ENCODE data around the gene DRD1.
"Not testable (repeated sequence)": the region's sequence is repeated elsewhere in the genome, so short reads cannot be mapped to it uniquely, and the experiment has no call there.

Gene DRD1

GRCh38 chr5:175460552-175460951 lies 16.6 kb upstream of the DRD1 start:
- TF ChIP-seq ZFX (IDR thresholded peaks at IDR 0.05; ENCODE audit: borderline replicate concordance) (no peak), CTCF (IDR thresholded peaks at IDR 0.05) (no peak)
- H3K27ac ChIP-seq, result no peak overlapping the region

DNA sequence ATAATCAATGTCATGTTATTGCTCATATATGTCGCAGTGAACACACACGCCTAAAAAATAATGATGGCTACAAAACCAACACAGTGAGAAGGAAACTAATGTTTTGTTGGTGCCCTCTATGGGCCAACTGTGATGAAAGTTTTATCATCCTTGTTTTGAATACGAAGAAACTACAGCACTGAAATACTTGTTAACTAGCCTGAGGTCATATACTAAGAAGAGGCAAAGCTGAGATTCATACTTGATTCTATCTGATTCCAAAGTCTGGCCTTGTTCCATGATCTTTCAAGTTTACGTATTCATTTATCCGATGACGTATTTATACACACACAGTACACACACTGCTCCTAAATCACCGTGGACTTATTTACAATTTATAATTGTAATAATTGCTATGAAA lies 16.1 kb upstream of the DRD1 start:
- peak; percentile 77 for TF ChIP-seq CTCF (IDR thresholded peaks at IDR 0.05)
- no peak for TF ChIP-seq ZFX (IDR thresholded peaks at IDR 0.05; ENCODE audit: borderline replicate concordance)
- H3K27ac ChIP-seq, result no peak overlapping the region

DNA sequence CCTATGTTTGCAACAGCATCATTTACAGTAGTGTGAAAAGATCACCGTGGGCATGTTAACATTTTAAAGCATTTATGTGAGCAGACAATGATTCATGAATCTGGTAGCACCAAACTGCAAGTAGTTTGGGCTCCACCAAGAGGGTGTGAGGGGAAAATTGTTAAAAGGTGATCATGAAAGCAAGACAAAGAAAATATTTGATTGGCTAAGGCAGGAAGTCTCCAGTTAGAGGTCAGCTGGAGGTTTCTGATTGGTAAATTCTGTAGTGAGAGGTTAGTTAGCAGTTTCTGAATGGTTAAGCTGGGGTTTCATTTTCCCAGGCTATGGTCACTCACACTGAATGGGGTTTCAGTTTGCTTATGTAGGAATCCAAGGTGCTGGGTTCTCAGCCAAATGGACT lies 13.5 kb upstream of the DRD1 start:
- no peak for TF ChIP-seq ZFX (IDR thresholded peaks at IDR 0.05; ENCODE audit: borderline replicate concordance)
- no peak for TF ChIP-seq CTCF (IDR thresholded peaks at IDR 0.05)
- H3K27ac ChIP-seq, result no peak overlapping the region

- TF ChIP-seq ZFX (IDR thresholded peaks at IDR 0.05; ENCODE audit: borderline replicate concordance) (no peak), CTCF (IDR thresholded peaks at IDR 0.05) (no peak)
- no peak overlapping the region for H3K27ac ChIP-seq
Observed at GRCh38 chr5:175456105-175456742, 12.2 kb upstream of the DRD1 start.

DNA sequence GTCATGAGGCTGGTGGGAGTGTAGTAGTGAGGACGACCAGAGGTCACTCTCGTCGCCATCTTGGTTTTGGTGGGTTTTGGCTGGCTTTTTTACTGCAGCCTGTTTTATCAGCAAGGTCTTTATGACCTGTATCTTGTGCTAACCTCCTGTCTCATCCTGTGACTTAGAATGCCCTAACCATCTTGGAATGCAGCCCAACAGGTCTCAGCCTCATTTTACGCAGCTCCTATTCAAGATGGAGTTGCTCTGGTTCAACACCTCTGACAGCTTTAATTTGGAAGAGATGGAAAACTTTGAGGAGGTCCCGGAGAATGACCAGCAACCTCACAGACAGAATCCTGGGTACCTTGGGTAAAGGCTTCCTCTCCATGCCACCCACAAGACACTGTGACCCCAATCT lies 10.4 kb upstream of the DRD1 start:
- H3K27ac ChIP-seq, result not testable (repeated sequence)

DNA sequence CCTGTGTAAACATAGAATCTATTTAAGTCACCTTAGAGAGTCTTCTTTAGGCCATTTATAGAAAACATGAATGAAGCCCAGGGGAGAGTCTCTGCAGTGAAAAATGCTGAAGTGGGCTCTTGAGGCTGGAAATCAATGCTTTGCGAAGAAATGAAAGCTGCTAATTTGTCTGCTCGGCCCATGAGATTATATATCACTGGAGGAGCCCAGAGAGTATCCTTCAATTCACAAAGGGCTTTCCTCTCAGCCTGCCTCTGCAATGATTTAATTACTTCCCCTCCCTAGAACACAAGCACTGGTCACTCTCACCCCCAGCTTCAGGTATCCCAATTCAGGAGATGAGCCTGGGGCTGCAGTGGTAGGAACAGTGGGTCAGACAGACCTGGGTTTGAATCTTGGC lies 8.2 kb upstream of the DRD1 start:
- H3K27ac ChIP-seq, result no peak overlapping the region
- TF ChIP-seq CTCF (IDR thresholded peaks at IDR 0.05) (no peak), ZFX (IDR thresholded peaks at IDR 0.05; ENCODE audit: borderline replicate concordance) (no peak)

- no peak for TF ChIP-seq ZFX (IDR thresholded peaks at IDR 0.05; ENCODE audit: borderline replicate concordance)
- no peak for TF ChIP-seq CTCF (IDR thresholded peaks at IDR 0.05)
- no peak overlapping the region for H3K27ac ChIP-seq
Observed at GRCh38 chr5:175448276-175448675, 4.3 kb upstream of the DRD1 start.

GRCh38 chr5:175447571-175447970 lies 3.6 kb upstream of the DRD1 start:
- H3K27ac ChIP-seq, result no peak overlapping the region
- TF ChIP-seq CTCF (IDR thresholded peaks at IDR 0.05) (no peak), ZFX (IDR thresholded peaks at IDR 0.05; ENCODE audit: borderline replicate concordance) (no peak)

DNA sequence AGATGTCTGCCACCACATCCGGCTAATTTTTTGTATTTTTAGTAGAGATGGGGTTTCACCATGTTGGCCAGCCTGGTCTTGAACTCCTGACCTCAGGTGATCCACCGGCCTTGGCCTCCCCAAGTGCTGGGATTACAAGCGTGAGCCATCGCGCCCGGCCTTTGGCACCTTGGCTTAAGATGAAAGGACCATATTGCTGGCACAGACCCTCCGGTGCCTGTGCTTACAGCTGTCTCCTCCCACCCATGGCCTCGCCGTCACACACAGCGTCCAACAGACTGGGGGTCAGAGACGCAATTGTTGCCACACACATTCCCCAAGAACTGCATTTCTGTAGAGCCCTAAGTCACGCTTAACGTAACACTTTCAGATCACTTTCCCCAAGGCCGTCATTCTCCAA lies 2.4 kb upstream of the DRD1 start:
- H3K27ac ChIP-seq, result not testable (repeated sequence)
